Natural killer cell (primary cell): ENCODE measurements around the gene SLC49A3. TPM values are rescaled to one million over a fixed set of nuclear protein-coding genes. Genes with fewer than 3 reads are reported as not detected.
"Not testable (repeated sequence)": the region's sequence is repeated elsewhere in the genome, so short reads cannot be mapped to it uniquely, and the experiment has no call there.

ENCODE experiments used
- ATAC-seq, 3 donors: fragments of 150-1000 bp in 2 of 3; fragments of 200-7000 bp in 1 of 3; cut with Tn5 transposase; 1 replicate in 1 of 3; 2 replicates in 2 of 3; pipeline ENCODE4 v1.10.0; 2021; ENCODE audit warnings: mild to moderate bottlenecking in 2 of 3, moderate library complexity in 2 of 3
- DNase-seq, 2 donors: peaks; one replicate each; pipeline versions ENCODE4 v3.0.0 to v3.0.0-alpha.2; 2013 to 2021; ENCODE audit warnings: mixed read lengths in 1 of 2
- H3K27ac ChIP-seq: one replicate; pipeline ENCODE4 v1.5.1; 2013; ENCODE audit warnings: mild to moderate bottlenecking, low read length
- H3K27me3 ChIP-seq: one replicate; pipeline ENCODE4 v1.6.1; 2013; ENCODE audit warnings: low read length; ENCODE audit not compliant: control insufficient read depth, insufficient read depth
- H3K36me3 ChIP-seq: one replicate; pipeline ENCODE4 v1.6.1; 2013; ENCODE audit warnings: low read length; ENCODE audit not compliant: control insufficient read depth, insufficient read depth
- H3K4me1 ChIP-seq: one replicate; pipeline ENCODE4 v1.6.1; 2013; ENCODE audit warnings: low read length; ENCODE audit not compliant: control insufficient read depth, insufficient read depth
- H3K4me3 ChIP-seq: one replicate; pipeline ENCODE4 v1.5.1; 2013; ENCODE audit warnings: low read length
- H3K9me3 ChIP-seq: one replicate; pipeline ENCODE4 v1.6.1; 2013; ENCODE audit warnings: low read length; ENCODE audit not compliant: control insufficient read depth, insufficient read depth
- H3K27ac Mint-ChIP-seq, 2 donors: one replicate each; pipeline ENCODE4 v1.8.0; 2022; ENCODE audit warnings: mild to moderate bottlenecking in 2 of 2, mixed read lengths in 2 of 2, moderate library complexity in 1 of 2
- H3K27me3 Mint-ChIP-seq, 2 donors: one replicate each; pipeline ENCODE4 v1.8.0; 2022; ENCODE audit warnings: low read depth in 2 of 2, mixed read lengths in 2 of 2
- H3K36me3 Mint-ChIP-seq: one replicate; pipeline ENCODE4 v1.8.0; 2022; ENCODE audit warnings: mixed read lengths
- H3K4me1 Mint-ChIP-seq, 2 donors: one replicate each; pipeline ENCODE4 v1.8.0; 2022; ENCODE audit warnings: mixed read lengths in 2 of 2
- H3K4me3 Mint-ChIP-seq: one replicate; pipeline ENCODE4 v1.8.0; 2022; ENCODE audit warnings: mild to moderate bottlenecking, moderate library complexity, mixed read lengths
- H3K9me3 Mint-ChIP-seq, 2 donors: one replicate each; pipeline ENCODE4 v1.8.0; 2022; ENCODE audit warnings: mixed read lengths in 2 of 2
- CTCF ChIP-seq: fragments of 200-600 bp; IDR thresholded peaks from one replicate; pipeline ENCODE4 v1.8.0; 2022; ENCODE audit warnings: antibody characterized with exemption
- WGBS: methylation state at CpG from one replicate; pipeline ENCODE4 v1.1.7; 2013; ENCODE audit warnings: missing lambda C conversion rate; ENCODE audit not compliant: insufficient coverage; 5-methylcytosine and 5-hydroxymethylcytosine counted together
- intact Hi-C: fragments of 100-400 bp; cut with micrococcal nuclease; formaldehyde crosslinking; loops from one replicate; pipeline ENCODE4 v1.14.2; 2022
- total RNA-seq, 4 donors: library from RNA; stranded (reverse); fragments of 120-200 nt in 1 of 4; gene quantifications; one replicate each; pipeline versions ENCODE4 v1.2.3 to v1.2.4, GENCODE V29; 2013 to 2022

The SLC49A3 gene
- 10 to 100 TPM; 10.0 to 14.9 (median 10.4) TPM for total RNA-seq
- 4.0 TPM for total RNA-seq (2013)

- Mint-ChIP-seq H3K4me1 (peaks cover 5 to 18% of the 10 kb centered on the region in 2 donors), H3K27me3 (no peaks in the 10 kb centered on the region), H3K9me3 (no peaks in the 10 kb centered on the region), H3K27ac (peak within 1 kb of the TSS in 1 of 2 donors; percentile 82), H3K36me3 (no peaks in the 10 kb centered on the region), H3K4me3 (peak within 1 kb of the TSS; percentile 57)
- peak; percentile 19 to 69 (median 65) for ATAC-seq
- Histone ChIP-seq H3K27me3 (no peaks in the 10 kb centered on the region), H3K27ac (peak within 1 kb of the TSS; percentile 47), H3K9me3 (no peaks in the 10 kb centered on the region), H3K4me3 (peak within 1 kb of the TSS; percentile 44), H3K4me1 (peaks cover 36% of the 10 kb centered on the region), H3K36me3 (no peaks in the 10 kb centered on the region)
- WGBS: 10% methylated on average over 59 of the region's 59 CpGs
- intact Hi-C loops: no loop called here
- DNase-seq: no peak
- TF ChIP-seq CTCF: no peak
Observed at GRCh38 chr4:688854-689681, at the start of gene SLC49A3. Gene SLC49A3, minus strand, starts transcription at chr4:689151. Its CDS starts 24 bp downstream, at chr4:689127.

- H3K9me3 Mint-ChIP-seq, DNase-seq, intact Hi-C loops, H3K9me3 ChIP-seq, H3K36me3 Mint-ChIP-seq, H3K4me1 ChIP-seq, H3K27me3 ChIP-seq, H3K4me3 Mint-ChIP-seq, H3K27ac Mint-ChIP-seq, ATAC-seq, H3K4me3 ChIP-seq, H3K27ac ChIP-seq, H3K27me3 Mint-ChIP-seq, H3K4me1 Mint-ChIP-seq: not testable (repeated sequence)
- WGBS: 98% methylated on average over 24 of the region's 34 CpGs
- H3K36me3 ChIP-seq: peaks cover 41% of the 10 kb centered on the region
Observed at GRCh38 chr4:736561-736960, 47.6 kb upstream of the SLC49A3 start.

GRCh38 chr4:735583-735982 lies 46.6 kb upstream of the SLC49A3 start:
- H3K9me3 Mint-ChIP-seq: no peaks in the 10 kb centered on the region
- DNase-seq (no peak), ATAC-seq (no peak)
- H3K4me1 Mint-ChIP-seq: no peaks in the 10 kb centered on the region
- no peak overlapping the region for H3K27ac ChIP-seq
- H3K27me3 ChIP-seq: no peaks in the 10 kb centered on the region
- H3K36me3 ChIP-seq: peaks cover 45% of the 10 kb centered on the region
- 98% methylated on average over 7 of the region's 8 CpGs for WGBS
- H3K4me3 ChIP-seq: no peak overlapping the region
- H3K27ac Mint-ChIP-seq: no peak overlapping the region
- no peaks in the 10 kb centered on the region for H3K9me3 ChIP-seq
- no peaks in the 10 kb centered on the region for H3K36me3 Mint-ChIP-seq
- no peak for TF ChIP-seq CTCF
- no peaks in the 10 kb centered on the region for H3K4me1 ChIP-seq
- intact Hi-C loops: no loop called here
- H3K4me3 Mint-ChIP-seq: no peak overlapping the region
- no peaks in the 10 kb centered on the region for H3K27me3 Mint-ChIP-seq

- ATAC-seq: no peak
- Mint-ChIP-seq H3K4me1 (no peaks in the 10 kb centered on the region), H3K9me3 (no peaks in the 10 kb centered on the region), H3K4me3 (no peak overlapping the region), H3K36me3 (no peaks in the 10 kb centered on the region), H3K27me3 (no peaks in the 10 kb centered on the region), H3K27ac (no peak overlapping the region)
- Histone ChIP-seq H3K27ac (no peak overlapping the region), H3K36me3 (peaks cover 45% of the 10 kb centered on the region), H3K9me3 (no peaks in the 10 kb centered on the region), H3K4me3 (no peak overlapping the region), H3K27me3 (no peaks in the 10 kb centered on the region), H3K4me1 (no peaks in the 10 kb centered on the region)
- DNase-seq: no peak
- intact Hi-C loops: no loop called here
- WGBS: 98% methylated on average over 8 of the region's 9 CpGs
- TF ChIP-seq CTCF: no peak
Observed at GRCh38 chr4:734951-735350, 46.0 kb upstream of the SLC49A3 start.
